GM18907 (cell line): ENCODE measurements around the gene STAT3.

Experiments used
- ATAC-seq: cut with Tn5 transposase; IDR thresholded peaks from one replicate; pipeline ENCODE4 v1.9.1; 2021; ENCODE audit warnings: mild to moderate bottlenecking, moderate library complexity; ENCODE audit not compliant: unreplicated experiment

Gene STAT3

DNA sequence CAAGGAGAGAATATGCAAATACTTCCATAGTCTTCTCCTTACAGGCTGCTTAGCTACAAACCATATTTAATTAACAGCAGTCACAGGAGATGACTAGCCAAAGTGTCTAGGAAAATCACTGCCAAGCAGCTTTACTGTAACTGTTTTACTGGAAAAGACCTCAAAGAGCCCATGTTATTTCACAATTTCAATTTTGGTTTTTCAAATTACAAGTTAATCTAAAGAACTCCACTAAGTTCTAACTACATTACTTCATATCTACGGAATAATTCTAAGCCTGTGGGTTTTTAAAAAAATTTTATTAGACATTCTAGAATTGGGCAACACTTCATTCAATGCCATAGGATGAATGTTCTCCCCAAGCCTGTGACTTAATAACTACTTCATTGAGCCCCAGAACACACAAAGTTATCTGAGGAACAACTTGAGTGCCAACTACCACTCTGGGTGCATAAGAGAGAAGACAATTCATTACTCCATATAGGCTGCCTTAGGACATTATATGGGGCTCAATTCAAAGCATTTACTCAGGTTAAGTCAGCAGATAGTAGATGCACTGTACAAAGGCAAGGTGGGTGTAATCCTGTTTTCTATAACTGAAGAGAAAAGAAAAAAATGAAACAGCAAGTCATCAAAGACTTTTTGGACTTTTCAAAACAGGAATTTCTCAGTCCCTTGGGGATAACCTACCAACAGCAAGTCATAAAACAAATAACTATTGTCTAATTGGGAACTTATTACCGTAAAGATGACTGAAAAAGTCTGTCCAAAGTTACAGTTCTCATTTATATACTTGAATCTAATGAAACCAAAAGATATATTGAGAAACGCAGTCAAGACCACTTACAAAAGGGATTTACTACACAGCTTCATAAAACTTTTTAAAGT, 33.0 kb downstream of the STAT3 start:
- ATAC-seq = no peak

DNA sequence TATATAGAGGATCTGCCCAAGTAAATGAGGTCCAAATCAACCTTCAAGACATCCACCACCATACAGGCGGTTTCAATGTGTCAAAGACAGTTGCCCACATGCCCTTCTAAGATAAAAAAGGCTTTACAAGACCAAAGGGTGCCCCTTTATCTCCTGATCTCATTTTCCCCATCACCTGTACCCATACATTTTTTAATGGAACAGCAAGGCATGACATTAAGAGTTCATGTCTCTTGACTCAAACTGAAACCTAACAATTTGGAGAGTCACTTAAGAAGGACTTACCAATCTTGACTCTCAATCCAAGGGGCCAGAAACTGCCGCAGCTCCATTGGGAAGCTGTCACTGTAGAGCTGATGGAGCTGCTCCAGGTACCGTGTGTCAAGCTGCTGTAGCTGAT, 40.1 kb downstream of the STAT3 start:
- no peak for ATAC-seq

DNA sequence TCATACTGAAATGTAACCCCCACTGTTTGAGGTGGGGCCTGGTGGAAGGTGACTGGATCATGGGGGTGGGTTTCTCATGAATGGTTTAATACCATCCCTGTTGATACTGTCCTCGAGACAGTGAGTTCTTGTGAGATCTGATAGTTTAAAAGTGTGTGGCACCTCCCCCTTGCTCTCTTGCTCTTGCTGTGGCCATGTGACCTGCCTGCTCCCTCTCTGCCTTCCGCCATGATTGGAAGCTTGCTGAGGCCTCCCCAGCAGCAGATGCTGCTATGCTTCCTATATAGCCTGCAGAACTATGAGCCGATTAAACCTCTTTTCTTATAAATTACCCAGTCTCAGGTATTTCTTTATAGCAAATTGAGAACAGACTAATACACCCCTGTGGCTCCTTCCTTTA, 40.6 kb downstream of the STAT3 start:
- ATAC-seq = no peak

DNA sequence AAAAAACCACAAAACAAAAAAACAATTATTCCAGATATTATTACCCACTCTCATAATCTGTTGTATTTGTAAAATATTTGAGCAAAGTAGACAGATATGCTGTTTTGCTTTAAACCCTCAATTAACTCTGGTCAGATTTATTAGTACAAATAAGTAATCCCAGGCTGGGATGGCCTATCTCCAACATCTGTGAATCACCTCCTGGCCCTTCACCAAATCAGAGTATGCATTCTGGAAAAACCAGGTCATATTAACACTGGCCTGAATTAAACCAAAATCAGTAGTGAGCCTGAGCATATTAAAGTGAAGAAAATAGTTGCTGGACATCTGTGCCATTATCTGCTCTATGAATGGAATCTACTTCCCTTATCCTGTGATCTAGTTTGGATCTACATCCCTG, 41.0 kb downstream of the STAT3 start:
- ATAC-seq = no peak

DNA sequence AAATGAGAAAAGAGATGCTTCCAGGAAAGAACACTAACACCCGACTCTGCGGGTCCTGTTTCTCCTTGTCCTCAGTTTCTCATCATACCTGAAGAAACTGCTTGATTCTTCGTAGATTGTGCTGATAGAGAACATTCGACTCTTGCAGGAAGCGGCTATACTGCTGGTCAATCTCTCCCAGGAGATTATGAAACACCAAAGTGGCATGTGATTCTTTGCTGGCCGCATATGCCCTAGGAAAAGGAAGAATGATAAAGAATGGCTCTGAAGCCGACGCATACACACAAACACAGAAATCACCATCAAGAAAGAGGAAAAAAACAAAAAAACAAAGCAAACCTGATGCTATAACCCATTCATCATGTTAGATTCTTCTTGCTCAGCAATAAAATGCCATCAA, 41.8 kb downstream of the STAT3 start:
- no peak for ATAC-seq

DNA sequence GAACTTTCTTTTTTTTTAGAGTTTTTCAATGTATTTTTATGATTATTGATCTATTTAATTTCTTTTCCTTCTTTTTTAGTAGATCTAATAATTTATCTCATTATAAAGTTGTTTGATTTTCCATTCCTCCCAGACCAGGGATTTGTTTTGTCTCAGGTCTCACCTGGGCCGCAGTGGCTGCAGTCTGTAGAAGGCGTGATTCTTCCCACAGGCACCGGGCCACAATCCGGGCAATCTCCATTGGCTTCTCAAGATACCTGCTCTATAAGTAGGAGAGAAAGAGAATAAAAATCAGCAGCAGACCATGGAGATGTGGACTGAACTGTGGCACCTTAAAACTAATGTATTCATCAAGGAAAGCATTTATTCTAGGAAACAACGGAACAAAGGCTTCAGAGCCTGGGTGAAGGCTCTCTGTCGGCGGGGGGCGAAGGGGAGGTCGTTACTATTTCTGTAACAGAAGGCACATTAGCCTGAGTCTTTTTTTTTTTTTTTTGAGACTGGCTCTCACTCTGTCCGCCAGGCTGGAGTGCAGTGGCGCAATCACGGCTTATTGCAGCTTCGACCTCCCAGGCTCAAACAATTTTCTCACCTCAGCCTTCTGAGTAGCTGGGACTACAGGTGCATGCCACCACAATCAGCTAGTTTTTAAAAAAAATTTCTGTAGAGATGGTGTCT, 42.7 kb downstream of the STAT3 start:
- no peak for ATAC-seq

DNA sequence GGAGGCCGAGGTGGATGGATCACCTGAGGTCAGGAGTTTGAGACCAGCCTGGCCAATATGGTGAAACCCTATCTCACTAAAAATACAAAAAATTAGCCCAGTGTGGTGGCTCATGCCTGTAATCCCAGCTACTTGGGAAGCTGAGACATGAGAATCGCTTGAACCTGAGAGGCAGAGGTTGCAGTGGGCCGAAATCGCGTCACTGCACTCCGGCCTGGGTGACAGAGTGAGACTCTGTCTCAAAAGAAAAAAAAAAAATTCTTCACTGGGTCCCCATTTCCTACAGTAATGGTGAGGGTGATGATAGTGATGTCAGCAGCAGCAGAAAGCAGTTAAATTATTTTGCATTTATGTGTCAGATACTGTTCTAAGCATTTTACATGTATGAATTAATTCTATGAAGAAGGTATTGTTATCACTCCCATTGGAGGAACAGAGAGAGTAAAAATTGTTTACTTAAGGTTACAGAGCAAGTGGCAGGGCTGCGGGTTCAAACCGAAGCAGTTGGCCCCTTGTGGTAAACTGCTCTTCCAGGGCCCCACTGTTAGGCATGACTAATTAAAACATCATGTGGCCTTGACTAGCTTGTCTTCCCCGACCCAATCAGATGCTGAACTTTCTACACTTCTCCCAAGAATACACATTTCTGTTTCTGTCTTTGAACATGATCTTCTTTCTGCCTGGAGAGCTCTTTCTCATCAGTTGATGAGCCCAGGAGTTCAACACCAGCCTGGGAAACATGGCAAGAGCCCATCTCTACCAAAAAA, 45.8 kb downstream of the STAT3 start:
- no peak for ATAC-seq

DNA sequence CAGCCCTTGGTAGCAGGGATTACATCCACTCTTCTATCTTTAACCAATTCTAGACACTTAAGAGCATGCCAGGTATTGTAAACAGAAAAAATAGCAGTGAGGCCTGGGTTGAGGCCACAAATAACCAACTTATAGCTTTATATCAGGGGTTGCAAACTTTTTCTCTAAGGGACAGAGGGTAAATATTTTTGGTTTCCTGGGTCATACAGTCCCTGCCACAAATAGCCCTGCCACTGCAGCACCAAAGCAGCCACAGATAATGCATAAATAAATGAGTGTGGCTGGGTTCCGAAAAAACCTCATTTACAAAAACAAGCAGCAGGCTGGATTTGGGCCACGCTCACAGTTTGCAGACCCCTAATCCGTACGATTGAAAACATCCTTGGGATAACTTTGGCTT, 46.7 kb downstream of the STAT3 start:
- ATAC-seq = no peak

DNA sequence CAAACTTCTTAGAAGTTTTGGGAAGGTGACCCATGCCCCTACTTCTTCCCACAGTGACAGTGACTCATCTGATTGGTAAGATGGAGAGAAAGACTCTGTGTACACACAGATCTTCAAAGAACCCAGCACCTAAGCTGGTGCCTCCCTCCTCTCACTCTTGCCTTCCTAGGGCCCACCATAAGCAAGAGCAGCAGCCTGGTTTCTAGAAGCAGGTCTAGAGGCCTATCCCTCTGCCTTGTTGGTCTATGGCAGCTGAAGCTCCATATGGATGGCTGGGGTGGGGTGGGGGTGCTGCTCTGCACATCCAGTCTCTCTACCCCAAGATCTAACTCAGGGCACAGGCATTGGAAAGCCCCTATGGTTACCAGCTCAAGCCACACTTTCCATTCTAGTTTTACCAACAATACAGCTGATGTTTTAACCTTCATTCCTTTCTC, 47.5 kb downstream of the STAT3 start:
- no peak for ATAC-seq

DNA sequence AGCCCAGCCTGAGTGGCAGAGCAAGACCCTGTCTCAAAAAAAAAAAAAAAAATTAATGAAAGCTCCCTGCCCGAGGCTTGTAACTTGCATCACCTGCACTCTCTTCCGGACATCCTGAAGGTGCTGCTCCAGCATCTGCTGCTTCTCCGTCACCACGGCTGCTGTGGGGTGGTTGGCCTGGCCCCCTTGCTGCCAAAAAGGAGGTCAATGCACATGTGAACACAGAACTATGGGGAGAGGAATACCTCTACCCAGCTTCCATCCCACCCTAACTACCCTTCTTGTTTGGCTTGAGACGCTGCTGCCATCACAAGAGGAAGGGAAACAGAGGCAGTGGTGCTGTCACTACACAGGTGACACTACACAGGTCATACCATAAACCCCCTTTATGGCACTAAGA, 49.0 kb downstream of the STAT3 start:
- ATAC-seq = no peak

DNA sequence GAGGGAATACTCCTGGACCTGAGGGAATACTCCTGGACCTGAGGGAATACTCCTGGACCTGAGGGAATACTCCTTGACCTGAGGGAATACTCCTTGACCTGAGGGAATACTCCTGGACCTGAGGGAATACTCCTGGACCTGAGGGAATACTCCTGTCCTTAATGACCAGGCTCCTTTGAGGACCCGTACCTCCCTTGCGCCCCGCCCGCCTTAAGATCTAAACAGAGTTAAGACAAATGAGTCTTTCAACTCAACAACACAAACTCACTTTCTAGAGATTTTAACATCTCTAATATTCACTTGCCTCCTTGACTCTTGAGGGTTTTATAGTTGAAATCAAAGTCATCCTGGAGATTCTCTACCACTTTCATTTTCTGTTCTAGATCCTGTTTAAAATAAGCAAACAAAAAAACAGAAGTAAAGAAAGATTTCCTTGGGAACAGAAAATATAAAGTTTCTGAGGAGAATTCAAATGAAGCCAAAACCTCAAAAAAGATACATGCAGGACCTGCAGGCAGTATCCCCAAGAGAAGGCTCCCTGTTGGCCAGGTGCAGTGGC, 49.7 kb downstream of the STAT3 start:
- ATAC-seq = no peak

DNA sequence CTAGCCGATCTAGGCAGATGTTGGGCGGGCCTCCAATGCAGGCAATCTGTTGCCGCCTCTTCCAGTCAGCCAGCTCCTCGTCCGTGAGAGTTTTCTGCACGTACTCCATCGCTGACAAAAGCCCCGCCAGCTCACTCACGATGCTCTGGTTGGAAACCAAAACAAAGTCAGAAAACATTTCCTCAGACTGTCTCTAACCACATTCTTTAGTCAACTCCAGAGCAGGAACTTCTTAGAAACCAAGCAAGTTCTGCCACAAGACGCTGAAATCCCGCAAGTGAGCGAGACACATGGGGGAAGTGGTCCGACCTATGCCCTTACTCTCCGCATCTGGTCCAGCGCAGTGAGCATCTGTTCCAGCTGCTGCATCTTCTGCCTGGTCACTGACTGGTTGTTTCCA, 50.8 kb downstream of the STAT3 start:
- no peak for ATAC-seq

DNA sequence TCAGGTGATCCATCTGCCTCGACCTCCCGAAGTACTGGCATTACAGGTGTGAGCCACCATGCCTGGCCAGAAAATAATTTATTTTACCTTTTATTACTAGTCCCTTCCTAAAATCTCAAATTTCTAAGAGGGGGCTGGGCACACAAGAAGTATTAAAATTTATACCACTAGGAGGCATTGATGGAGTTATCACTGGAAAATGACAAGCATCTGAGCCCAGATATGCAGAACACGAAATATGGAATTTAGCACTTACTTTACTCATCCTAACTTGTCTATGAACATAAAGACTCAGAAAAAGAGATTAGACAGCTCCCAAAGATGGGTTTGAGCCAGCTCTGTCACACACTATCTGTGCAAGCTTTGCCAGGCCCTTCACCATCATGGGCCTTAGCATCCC, 53.6 kb downstream of the STAT3 start:
- ATAC-seq = no peak

DNA sequence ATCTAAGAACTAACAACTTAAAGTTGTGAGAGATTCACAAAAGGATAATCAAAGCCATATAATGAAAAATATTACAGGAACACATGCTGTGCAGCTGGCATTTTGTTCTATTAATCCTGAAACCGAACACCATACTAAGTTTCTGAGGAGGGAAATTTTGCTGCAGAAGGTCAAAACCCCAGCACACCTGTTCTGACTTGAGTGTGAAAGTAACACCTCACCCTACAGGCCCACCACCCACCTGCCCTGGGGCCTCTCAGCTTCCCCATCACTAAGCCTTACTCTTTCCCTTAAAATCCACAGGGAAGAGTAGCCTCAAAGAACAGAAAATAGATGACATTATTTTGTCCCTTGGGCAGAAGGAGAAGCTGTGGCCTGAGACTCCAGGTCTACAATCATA, 55.2 kb downstream of the STAT3 start:
- ATAC-seq = no peak

DNA sequence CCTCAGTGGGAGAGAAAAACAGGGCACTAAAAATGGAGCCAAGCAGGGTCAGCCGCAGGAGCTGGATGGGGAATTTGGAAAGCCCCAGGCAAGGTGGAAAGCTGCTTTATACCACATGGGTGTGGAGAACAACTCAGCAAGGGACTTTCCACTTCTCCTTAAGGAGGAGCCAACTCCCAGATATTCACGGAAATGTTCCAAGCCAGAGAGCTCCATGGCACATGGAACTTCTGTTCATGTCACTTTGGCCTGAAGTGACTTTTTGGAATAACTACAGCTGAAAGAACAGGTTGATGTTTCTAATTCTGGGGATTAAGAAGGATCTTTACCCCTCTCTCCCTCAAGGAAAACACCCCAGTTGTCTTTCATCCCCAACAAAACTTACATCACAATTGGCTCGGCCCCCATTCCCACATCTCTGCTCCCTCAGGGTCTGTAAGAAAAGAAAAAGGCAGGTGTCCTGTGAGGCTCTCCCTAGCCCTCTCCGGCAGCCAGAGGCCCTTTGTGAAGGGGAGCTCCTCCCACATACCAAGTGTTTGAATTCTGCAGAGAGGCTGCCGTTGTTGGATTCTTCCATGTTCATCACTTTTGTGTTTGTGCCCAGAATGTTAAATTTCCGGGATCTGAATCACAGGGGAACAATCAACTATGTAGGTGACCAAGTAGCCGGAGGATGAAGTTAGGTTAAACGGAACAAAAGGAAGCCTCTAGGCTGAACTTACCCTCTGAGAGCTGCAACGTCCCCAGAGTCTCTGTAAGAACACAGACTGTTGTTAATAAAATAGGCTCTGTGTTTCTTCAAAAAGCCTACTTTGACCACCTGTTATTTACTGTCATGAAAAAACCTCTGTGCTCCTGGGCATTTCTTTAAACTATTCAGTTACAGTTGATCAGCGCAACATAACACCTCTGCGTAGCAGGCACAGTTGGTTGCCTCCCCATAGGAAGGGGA, 58.9 kb downstream of the STAT3 start:
- ATAC-seq = no peak

DNA sequence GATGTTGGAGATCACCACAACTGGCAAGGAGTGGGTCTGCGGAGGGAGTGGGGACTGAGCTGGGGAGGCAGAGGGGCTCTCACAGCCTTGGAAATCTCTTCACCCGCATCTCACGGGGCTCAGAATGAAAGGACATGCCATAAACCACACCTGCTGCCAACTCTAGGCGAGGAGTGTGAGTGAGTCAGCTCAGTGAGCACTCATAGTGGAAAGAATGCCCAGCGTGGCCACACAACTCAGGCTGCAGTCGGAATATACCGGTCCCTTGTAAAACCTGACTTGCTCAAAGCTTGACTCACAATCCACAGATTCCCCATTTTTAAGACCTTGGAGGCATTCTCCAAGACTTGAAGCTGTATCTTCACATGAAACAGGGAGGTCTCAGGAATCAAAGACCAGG, 63.2 kb downstream of the STAT3 start:
- no peak for ATAC-seq

DNA sequence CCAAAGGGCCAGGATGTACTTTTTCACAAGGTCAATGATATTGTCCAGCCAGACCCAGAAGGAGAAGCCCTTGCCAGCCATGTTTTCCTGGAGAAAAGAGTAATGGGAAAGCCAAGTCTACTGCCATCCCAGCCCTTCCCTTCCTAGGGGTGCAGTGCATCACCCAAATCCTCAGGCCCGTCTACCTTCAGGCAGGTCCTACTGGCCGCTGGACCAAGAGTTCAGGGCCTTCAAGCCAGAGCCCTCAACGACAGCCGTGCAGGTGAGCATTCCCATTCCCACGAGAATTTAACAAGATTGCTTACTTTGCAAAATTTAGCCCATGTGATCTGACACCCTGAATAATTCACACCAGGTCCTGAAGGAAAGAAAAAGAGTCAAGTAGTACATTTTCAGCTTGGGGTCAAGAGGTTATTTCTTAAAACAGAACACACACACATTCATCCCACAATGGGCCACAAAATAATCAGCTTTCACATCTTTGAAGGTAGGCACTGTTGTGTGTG, 64.9 kb downstream of the STAT3 start:
- ATAC-seq = no peak

DNA sequence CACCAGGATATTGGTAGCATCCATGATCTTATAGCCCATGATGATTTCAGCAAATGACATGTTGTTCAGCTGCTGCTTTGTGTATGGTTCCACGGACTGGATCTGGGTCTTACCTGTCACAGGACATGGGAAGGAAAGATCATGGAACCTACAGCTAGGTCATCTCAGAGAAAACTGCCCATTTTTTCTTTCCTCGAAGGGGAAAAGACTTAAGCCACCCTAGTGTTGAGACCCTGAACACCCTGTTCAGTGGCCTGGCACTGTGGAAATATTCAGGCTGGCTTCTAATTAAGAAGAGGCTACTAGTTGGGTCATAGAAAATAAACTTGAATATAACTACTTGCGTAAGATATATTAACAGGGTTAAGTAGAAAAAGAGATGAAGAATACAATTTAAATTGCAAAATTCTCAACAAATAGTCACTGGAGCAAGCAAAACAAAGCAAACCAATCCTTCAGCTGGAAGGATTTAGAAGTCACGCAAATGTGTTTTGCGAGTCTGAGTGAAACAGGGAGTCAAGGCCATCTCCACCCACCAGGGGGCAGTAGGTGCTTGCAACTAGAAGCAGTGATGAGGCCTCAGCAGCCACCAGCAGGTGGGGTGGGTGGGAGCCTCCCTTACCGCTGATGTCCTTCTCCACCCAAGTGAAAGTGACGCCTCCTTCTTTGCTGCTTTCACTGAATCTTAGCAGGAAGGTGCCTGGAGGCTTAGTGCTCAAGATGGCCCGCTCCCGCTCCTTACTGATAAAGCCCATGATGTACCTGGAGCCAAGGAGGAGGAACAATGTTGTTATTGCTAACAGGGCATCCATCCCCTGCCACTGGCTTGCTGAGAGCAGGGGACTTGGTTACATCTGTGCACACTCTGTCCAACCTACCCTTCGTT, 65.6 kb downstream of the STAT3 start:
- peak; percentile 74 for ATAC-seq

DNA sequence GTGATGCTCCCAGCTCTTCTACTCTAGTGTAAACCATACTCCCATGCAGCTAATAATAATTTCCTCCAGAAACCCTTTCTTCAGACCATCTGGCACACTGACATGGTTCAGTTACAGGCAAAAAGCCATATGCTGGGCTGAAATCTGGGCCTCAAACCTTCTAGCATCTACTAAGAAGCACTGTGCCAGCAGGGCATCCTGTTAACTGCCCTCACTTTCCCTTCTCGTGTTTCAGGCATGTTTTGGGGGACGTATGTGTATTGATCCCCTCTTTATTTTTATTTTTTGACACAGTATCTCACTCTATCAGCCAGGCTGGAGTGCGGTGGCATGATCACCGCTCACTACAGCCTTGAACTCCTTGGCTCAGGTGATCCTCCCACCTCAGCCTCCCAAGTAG, 66.7 kb downstream of the STAT3 start:
- no peak for ATAC-seq
